Testis (tissue), 3 donors: ENCODE results near the gene SINHCAF. TPM values are rescaled to one million over a fixed set of nuclear protein-coding genes. Genes with fewer than 3 reads are reported as not detected.
"Not testable (repeated sequence)": the region's sequence is repeated elsewhere in the genome, so short reads cannot be mapped to it uniquely, and the experiment has no call there.

Source experiments
- DNase-seq: peaks from one replicate; pipeline ENCODE4 v3.0.0-alpha.2; 2019
- H3K27ac ChIP-seq, 2 donors: fragments of 200-600 bp; sonication (generic); one replicate each; pipeline ENCODE4 v1.5.1; 2019
- H3K27me3 ChIP-seq: fragments of 200-600 bp; sonication (generic); one replicate; pipeline ENCODE4 v1.5.1; 2019
- H3K36me3 ChIP-seq: fragments of 200-600 bp; sonication (generic); one replicate; pipeline ENCODE4 v1.5.1; 2017; ENCODE audit warnings: low read depth; ENCODE audit errors: missing control alignments
- H3K4me1 ChIP-seq: fragments of 200-600 bp; sonication (generic); one replicate; pipeline ENCODE4 v1.5.1; 2019
- H3K4me3 ChIP-seq, 2 donors: fragments of 200-600 bp; sonication (generic); one replicate each; pipeline ENCODE4 v1.5.1; 2017 to 2019
- H3K9me3 ChIP-seq: fragments of 200-600 bp; sonication (generic); one replicate; pipeline ENCODE4 v1.5.1; 2017
- CTCF ChIP-seq, 3 experiments: fragments of 450-650 bp in 2 of 3; fragments of 200-600 bp in 1 of 3; sonication (generic) in 1 of 3; IDR thresholded peaks; one replicate each; pipeline ENCODE4 v1.5.1; 2016 to 2019; ENCODE audit warnings: antibody characterized with exemption in 3 of 3, mild to moderate bottlenecking in 2 of 3, moderate library complexity in 1 of 3
- POLR2A ChIP-seq: fragments of 450-650 bp; IDR thresholded peaks from one replicate; pipeline ENCODE4 v1.6.1; 2017; ENCODE audit warnings: antibody characterized with exemption, mild to moderate bottlenecking, moderate library complexity
- WGBS, 2 donors: methylation state at CpG; one replicate each; pipeline ENCODE4 v1.1.5; 2018; 5-methylcytosine and 5-hydroxymethylcytosine counted together
- intact Hi-C: fragments of 100-400 bp; cut with DNase I; formaldehyde crosslinking; loops from one replicate; pipeline ENCODE4 v1.15.1; 2023; ENCODE audit warnings: low total_unique reads
- polyA plus RNA-seq: library from polyadenylated mRNA; stranded (reverse); fragments of 350-450 nt; fragmentation: Illumina TruSeq; extraction: RNeasy Lipid Tissue Mini Kit (QIAGEN cat#74804); gene quantifications from one replicate; pipeline ENCODE4 v1.2.3, GENCODE V29; 2014; ENCODE audit warnings: low read depth, low replicate concordance; ENCODE audit not compliant: insufficient read depth
- total RNA-seq, 2 donors: library from RNA; depleted of rRNA; stranded (reverse); fragments of >200 nt; gene quantifications; one replicate each; pipeline ENCODE4 v1.2.3, GENCODE V29; 2016

The SINHCAF gene
- total and polyA plus RNA-seq, 3 donors from 2014 or later: 45.2 to 47.9 (median 46.8) TPM

DNA sequence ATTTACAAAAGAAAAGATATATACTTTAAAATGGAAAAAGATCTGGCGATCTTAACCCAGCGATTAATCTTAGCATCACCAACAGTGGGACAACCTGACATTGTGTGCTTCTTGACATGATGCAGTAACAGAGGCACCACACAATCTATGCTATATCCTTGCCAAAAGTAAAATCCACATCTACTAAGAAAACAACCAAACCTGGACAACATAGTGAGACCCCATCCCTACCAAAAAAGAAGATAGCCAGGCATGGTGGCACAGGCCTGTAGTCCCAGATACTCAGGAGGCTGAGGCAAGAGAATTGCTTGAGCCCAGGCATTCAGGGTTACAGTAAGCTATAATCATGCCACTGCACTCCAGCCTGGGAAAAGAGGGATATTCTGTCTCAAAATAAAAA, 50.5 kb downstream of the SINHCAF start:
- Histone ChIP-seq H3K36me3 (no peaks in the 10 kb centered on the region), H3K4me1 (no peaks in the 10 kb centered on the region), H3K9me3 (no peaks in the 10 kb centered on the region), H3K4me3 (no peak overlapping the region), H3K27ac (no peak overlapping the region), H3K27me3 (no peaks in the 10 kb centered on the region)
- intact Hi-C loops: no loop called here
- 91 to 98% methylated on average over 2 of the region's 2 CpGs for WGBS, 2 donors
- no peak for TF ChIP-seq POLR2A
- no peak for TF ChIP-seq CTCF (IDR thresholded peaks at IDR 0.05)
- no peak for DNase-seq

DNA sequence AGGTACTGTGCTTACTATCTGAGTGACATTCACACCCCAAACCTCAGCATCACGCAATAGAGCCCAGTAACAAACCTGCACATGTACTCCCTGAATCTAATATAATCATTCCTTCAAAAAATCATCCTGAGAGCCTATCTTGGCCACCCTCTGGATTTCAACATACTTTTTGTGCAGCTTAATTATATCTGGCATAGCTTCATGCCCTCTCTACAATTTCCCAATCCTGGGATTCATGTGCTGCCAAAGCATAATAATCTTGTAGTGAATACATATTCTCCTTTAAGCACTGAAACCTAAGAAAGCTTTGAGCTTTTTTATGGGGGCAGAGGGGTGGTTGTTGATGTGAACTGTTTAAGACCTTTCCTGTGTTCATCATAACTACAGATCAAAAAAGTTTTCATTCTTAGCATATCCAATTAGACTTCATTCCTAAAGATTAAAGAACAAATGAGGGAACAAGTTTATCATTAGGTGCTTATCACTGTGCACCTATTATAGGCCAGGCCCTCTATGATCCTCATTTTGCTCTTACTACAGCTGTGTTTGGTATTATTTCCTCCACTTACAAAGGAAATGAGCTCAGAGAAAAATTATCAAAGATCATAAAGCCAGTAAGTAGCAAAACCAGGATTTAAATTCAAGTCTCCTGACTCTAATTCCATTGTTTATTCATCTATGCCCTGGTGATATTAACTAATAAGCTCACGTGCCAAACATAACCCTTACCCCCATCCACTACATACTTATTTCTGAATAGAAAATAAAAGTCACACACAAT, 51.2 kb downstream of the SINHCAF start:
- WGBS, 2 donors: 87 to 92% methylated on average over 2 of the region's 2 CpGs
- H3K4me1 ChIP-seq: no peaks in the 10 kb centered on the region
- no peaks in the 10 kb centered on the region for H3K9me3 ChIP-seq
- no peak overlapping the region for H3K27ac ChIP-seq
- H3K4me3 ChIP-seq: no peak overlapping the region
- no peak for DNase-seq
- TF ChIP-seq POLR2A: no peak
- TF ChIP-seq CTCF (IDR thresholded peaks at IDR 0.05): no peak
- H3K27me3 ChIP-seq: no peaks in the 10 kb centered on the region
- intact Hi-C loops: no loop called here
- H3K36me3 ChIP-seq: no peaks in the 10 kb centered on the region

GRCh38 chr12:31273794-31274193, 52.2 kb downstream of the SINHCAF start:
- H3K9me3 ChIP-seq, intact Hi-C loops, H3K36me3 ChIP-seq, H3K4me1 ChIP-seq, DNase-seq, H3K27ac ChIP-seq, H3K27me3 ChIP-seq, H3K4me3 ChIP-seq: not testable (repeated sequence)
- 90 to 91% methylated on average over 6 of the region's 6 CpGs for WGBS, 2 donors

DNA sequence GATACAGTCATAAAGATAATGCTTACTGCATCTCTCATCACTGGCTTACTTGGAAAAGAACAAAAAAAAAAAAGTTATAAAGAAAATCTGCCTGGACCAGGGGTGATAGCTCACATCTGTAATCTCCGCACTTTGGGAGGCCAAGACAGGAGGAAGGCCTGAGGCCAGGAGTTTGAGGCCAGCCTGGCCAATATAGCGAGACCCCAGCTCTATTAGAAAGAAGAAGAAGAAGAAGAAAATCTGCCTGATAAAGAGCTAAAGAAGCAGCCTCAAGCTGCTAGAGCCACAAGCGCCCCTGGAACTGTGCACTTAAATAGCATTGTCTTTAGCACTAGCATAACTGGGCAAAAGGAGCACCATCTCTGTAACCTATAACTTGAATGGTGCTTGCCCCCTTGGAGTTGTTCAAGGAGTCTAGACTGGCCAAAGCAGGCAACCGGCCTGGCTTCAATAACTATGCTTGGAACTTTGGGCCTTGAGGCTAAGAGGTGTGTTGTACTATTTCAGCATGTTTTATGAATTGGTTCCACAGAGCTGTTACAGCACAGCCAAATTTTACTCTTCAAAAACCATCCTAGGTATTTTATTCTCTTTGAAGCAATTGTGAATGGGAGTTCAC, 53.2 kb downstream of the SINHCAF start:
- DNase-seq: no peak
- 84 to 90% methylated on average over 4 of the region's 4 CpGs for WGBS, 2 donors
- H3K27ac ChIP-seq: no peak overlapping the region
- TF ChIP-seq CTCF (IDR thresholded peaks at IDR 0.05) (no peak), POLR2A (no peak)
- no peaks in the 10 kb centered on the region for H3K27me3 ChIP-seq
- no peaks in the 10 kb centered on the region for H3K36me3 ChIP-seq
- intact Hi-C loops: no loop called here
- no peaks in the 10 kb centered on the region for H3K9me3 ChIP-seq
- H3K4me1 ChIP-seq: no peaks in the 10 kb centered on the region
- H3K4me3 ChIP-seq: no peak overlapping the region

GRCh38 chr12:31267966-31268365, 58.0 kb downstream of the SINHCAF start:
- DNase-seq: no peak
- no peak overlapping the region for H3K4me3 ChIP-seq
- no peaks in the 10 kb centered on the region for H3K4me1 ChIP-seq
- TF ChIP-seq POLR2A (no peak), CTCF (IDR thresholded peaks at IDR 0.05) (no peak)
- no peaks in the 10 kb centered on the region for H3K9me3 ChIP-seq
- H3K27me3 ChIP-seq: no peaks in the 10 kb centered on the region
- no peaks in the 10 kb centered on the region for H3K36me3 ChIP-seq
- intact Hi-C loops: no loop called here
- WGBS, 2 donors: 79 to 94% methylated on average over 2 of the region's 2 CpGs
- H3K27ac ChIP-seq: no peak overlapping the region
